Tibial artery (tissue), 4 donors: ENCODE data around the gene POMGNT2.

Experiments used
- DNase-seq, 2 donors: peaks; one replicate each; pipeline ENCODE4 v3.0.0-alpha.2; 2019
- H3K27ac ChIP-seq, 2 donors: fragments of 200-600 bp; sonication (generic) in 1 of 2; 1 replicate in 1 of 2; 2 replicates in 1 of 2; pipeline ENCODE4 v1.5.1; 2018 to 2019; ENCODE audit warnings: mild to moderate bottlenecking in 1 of 2
- H3K27me3 ChIP-seq, 2 donors: fragments of 200-600 bp; sonication (generic) in 1 of 2; one replicate each; pipeline versions ENCODE4 v1.5.1 to v1.6.0; 2016 to 2019
- H3K36me3 ChIP-seq, 3 donors: fragments of 200-600 bp; sonication (generic) in 2 of 3; one replicate each; pipeline ENCODE4 v1.5.1; 2016 to 2019; ENCODE audit warnings: mild to moderate bottlenecking in 2 of 3
- H3K4me1 ChIP-seq, 4 donors: fragments of 200-600 bp; sonication (generic) in 2 of 4; 1 replicate in 3 of 4; 2 replicates in 1 of 4; pipeline ENCODE4 v1.5.1; 2016 to 2019
- H3K4me3 ChIP-seq, 2 donors: fragments of 200-600 bp; sonication (generic) in 1 of 2; 1 replicate in 1 of 2; 2 replicates in 1 of 2; pipeline ENCODE4 v1.5.1; 2018 to 2019; ENCODE audit warnings: mild to moderate bottlenecking in 2 of 2
- H3K9me3 ChIP-seq, 3 donors: fragments of 200-600 bp; sonication (generic) in 1 of 3; one replicate each; pipeline ENCODE4 v1.5.1; 2016 to 2019
- intact Hi-C: fragments of 100-400 bp; cut with DNase I; formaldehyde crosslinking; loops from one replicate; pipeline ENCODE4 v1.15.0; 2023; ENCODE audit warnings: low total_unique reads
- TF ChIP-seq, protein P1 (sequence below), 2 experiments: fragments of 200-600 bp in 1 of 2; fragments of 450-650 bp in 1 of 2; IDR thresholded peaks; one replicate each; pipeline ENCODE4 v1.5.1; 2017 to 2019; ENCODE audit warnings: antibody characterized with exemption in 2 of 2, mild to moderate bottlenecking in 1 of 2, moderate library complexity in 1 of 2

The POMGNT2 gene

DNA sequence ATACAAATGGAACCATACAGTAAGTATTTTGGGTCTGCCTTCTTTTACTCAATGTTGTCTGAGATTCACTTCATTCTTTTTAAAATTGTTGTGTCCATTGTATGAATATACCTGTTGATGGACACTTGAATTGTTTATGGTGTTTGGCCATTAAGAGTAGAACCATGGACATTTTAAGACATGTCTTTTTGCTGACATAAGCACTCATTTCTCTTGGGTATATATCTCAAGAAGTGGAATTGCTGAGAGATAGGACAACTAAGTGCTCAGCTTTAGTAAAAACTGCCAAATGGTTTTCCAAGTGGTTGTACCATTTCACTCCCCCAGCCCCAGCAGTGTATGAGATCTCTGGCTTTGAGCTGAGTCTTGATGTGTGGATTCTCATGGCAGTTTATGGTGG is 28.2 kb downstream of the POMGNT2 start:
- Histone ChIP-seq H3K4me3 (no peak overlapping the region), H3K27ac (no peak overlapping the region), H3K27me3 (no peaks in the 10 kb centered on the region), H3K4me1 (no peaks in the 10 kb centered on the region), H3K9me3 (no peaks in the 10 kb centered on the region), H3K36me3 (peaks cover 24 to 47% (median 38%) of the 10 kb centered on the region in 3 donors)
- intact Hi-C loops = no loop called here
- DNase-seq = no peak
- TF ChIP-seq, protein P1, sequence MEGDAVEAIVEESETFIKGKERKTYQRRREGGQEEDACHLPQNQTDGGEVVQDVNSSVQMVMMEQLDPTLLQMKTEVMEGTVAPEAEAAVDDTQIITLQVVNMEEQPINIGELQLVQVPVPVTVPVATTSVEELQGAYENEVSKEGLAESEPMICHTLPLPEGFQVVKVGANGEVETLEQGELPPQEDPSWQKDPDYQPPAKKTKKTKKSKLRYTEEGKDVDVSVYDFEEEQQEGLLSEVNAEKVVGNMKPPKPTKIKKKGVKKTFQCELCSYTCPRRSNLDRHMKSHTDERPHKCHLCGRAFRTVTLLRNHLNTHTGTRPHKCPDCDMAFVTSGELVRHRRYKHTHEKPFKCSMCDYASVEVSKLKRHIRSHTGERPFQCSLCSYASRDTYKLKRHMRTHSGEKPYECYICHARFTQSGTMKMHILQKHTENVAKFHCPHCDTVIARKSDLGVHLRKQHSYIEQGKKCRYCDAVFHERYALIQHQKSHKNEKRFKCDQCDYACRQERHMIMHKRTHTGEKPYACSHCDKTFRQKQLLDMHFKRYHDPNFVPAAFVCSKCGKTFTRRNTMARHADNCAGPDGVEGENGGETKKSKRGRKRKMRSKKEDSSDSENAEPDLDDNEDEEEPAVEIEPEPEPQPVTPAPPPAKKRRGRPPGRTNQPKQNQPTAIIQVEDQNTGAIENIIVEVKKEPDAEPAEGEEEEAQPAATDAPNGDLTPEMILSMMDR (IDR thresholded peaks at IDR 0.05) = no peak

DNA sequence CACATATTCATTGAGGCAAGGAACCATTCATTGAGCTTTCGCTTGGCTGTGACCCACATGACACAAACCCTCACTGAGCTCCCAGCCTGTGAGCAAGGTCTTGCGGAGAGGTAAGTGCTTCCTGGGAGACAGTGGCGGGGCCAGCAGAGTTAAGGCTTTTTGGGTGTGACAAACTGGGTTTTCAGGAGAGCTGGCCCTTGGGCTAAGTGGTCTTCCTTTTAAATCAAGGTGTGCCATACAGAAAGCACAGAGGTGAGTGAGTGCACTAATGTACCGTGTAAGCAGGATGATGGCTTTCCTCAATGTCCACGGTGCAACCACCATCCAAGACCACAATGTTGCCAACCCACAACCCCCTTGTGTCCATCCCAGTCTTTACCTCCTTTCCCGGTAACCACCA is 28.6 kb downstream of the POMGNT2 start:
- peaks cover 24 to 42% (median 35%) of the 10 kb centered on the region in 3 donors for H3K36me3 ChIP-seq
- no peak for DNase-seq
- TF ChIP-seq, protein P1 (IDR thresholded peaks at IDR 0.05) = no peak
- H3K4me1 ChIP-seq = no peaks in the 10 kb centered on the region
- no peak overlapping the region for H3K27ac ChIP-seq
- H3K27me3 ChIP-seq = no peaks in the 10 kb centered on the region
- no peak overlapping the region for H3K4me3 ChIP-seq
- intact Hi-C loops = no loop called here
- H3K9me3 ChIP-seq = no peaks in the 10 kb centered on the region

DNA sequence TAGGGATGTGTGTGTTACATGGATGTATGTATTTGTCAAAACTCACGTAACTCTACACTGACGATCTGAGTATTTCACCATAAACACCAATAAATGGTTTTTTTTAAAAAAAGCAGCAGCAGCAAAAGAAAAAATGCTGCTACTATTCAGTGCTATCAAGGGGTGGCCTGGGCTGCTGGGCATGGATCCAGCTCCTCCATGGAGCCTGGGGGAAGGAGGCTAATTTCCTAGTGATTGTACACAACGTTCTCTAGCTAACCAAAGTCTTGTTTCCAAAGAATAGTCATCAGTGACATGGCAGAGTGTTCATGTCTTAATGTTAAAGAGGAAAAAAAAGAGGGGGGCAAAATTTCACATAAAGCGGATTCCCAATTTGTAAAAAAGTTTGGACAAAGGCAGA is 29.0 kb downstream of the POMGNT2 start:
- no peaks in the 10 kb centered on the region for H3K9me3 ChIP-seq
- intact Hi-C loops = no loop called here
- no peak overlapping the region for H3K4me3 ChIP-seq
- peaks cover 24 to 38% (median 31%) of the 10 kb centered on the region in 3 donors for H3K36me3 ChIP-seq
- H3K27ac ChIP-seq = no peak overlapping the region
- TF ChIP-seq, protein P1 (IDR thresholded peaks at IDR 0.05) = no peak
- H3K4me1 ChIP-seq = no peaks in the 10 kb centered on the region
- no peak for DNase-seq
- H3K27me3 ChIP-seq = no peaks in the 10 kb centered on the region

DNA sequence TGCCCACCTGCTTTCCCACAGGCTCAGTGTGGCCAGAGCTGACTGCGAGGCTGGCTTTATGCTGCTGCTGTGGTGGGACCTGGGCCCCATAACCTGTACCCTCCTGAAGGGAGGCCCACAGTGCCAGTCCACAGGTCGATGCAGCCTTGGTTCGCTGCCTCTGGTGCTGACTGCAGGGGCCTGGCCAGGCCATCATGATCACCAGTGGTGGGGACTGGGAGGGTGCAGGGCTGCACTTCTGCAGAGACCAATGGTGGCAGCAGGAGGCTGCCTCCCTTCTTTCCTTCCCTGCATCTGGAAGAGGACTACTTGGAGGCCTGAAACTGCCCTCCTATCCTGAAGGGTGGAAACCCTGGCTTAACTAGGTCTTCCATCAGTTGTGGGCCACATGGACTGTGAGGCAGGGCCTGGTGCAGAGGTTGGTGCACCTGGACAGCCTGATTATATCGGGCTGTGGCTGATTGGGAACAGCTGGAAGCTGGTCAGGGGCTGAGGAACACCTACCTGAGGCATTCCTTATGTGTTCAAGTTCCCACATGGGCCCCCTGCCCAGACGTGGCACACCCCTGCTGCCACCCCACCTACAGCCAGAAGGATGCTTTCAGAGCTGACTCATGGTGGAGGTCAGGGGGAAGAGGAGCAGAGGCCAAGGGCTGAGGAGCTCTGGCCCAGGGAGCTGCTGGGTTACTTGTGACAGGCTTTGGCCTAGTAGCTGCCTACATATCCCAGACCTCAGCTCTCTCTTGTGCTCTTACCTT is 29.8 kb downstream of the POMGNT2 start:
- Histone ChIP-seq H3K27me3 (no peaks in the 10 kb centered on the region), H3K4me3 (no peak overlapping the region), H3K4me1 (no peaks in the 10 kb centered on the region), H3K9me3 (peaks cover 0 to 4% (median 0%) of the 10 kb centered on the region in 3 donors), H3K36me3 (peaks cover 22 to 30% (median 24%) of the 10 kb centered on the region in 3 donors), H3K27ac (no peak overlapping the region)
- TF ChIP-seq, protein P1 (IDR thresholded peaks at IDR 0.05) = no peak
- intact Hi-C loops = no loop called here
- DNase-seq = no peak

DNA sequence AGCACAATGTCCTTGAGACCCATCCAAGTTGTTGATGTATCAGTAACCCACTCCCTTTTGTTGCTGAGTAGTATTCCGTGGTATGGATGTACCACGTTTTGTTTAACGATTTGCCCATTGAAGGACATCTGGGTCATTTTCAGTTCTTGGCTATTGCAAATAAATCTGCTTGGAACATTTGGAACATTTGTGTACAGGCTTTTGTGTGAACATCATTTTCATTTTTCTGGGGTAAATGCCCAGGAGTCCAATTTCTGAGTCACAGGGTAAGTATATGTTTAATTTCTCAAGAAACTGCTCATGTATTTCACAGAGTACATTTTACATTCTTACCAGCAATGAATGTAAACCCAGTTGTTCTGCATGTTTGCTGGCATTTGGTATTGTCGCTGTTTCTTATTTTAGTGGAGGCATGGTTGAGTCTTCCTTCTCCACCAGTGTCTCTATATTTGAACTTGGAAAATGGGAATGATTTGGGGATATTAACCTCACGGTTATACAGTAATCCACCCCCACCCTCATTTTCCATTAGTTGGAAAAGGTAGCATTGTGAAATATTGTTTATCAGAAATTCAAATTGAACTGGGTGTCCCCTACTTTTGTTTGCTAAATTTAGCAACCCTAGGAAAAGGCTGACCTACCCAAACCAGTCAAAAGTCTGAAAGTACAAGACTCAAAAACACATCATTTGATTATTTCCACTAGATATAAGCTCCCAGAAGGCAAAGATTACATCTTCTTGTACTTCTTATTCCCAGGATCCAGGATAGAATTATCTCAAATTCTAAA is 30.8 kb downstream of the POMGNT2 start:
- Histone ChIP-seq H3K4me3 (no peak overlapping the region), H3K9me3 (peaks cover 0 to 8% (median 0%) of the 10 kb centered on the region in 3 donors), H3K27ac (no peak overlapping the region), H3K27me3 (no peaks in the 10 kb centered on the region), H3K36me3 (peaks cover 12 to 21% (median 14%) of the 10 kb centered on the region in 3 donors), H3K4me1 (no peaks in the 10 kb centered on the region)
- intact Hi-C loops = no loop called here
- no peak for DNase-seq
- TF ChIP-seq, protein P1 (IDR thresholded peaks at IDR 0.05) = no peak
